SK-N-SH treated with all-trans-retinoic acid at 6 μM for 48 hours (cell line): Measurements from ENCODE around the gene ZNF70.
"Not testable (repeated sequence)": the region's sequence is repeated elsewhere in the genome, so short reads cannot be mapped to it uniquely, and the experiment has no call there.

Source experiments
- ATAC-seq: fragments of 200-7000 bp; cut with Tn5 transposase; 3 replicates; pipeline ENCODE4 v1.9.1; 2020; ENCODE audit warnings: mild to moderate bottlenecking, moderate library complexity
- ARNTL ChIP-seq: fragments of 450-650 bp; formaldehyde crosslinking; IDR thresholded peaks from 2 replicates; pipeline ENCODE4 v1.5.0; 2020; ENCODE audit warnings: low read depth, mild to moderate bottlenecking, moderate library complexity, borderline replicate concordance
- BACH2 ChIP-seq: fragments of 250-450 bp; sonication (Bioruptor Pico); IDR thresholded peaks from 2 replicates; pipeline ENCODE4 v1.9.0; 2021; ENCODE audit warnings: mild to moderate bottlenecking, borderline replicate concordance
- CSDC2 ChIP-seq: fragments of 250-450 bp; sonication (Bioruptor Pico); IDR thresholded peaks from 2 replicates; pipeline ENCODE4 v1.5.0; 2020; ENCODE audit warnings: mild to moderate bottlenecking, moderate library complexity
- ESRRG ChIP-seq: fragments of 250-450 bp; sonication (Bioruptor Pico); IDR thresholded peaks from 2 replicates; pipeline ENCODE4 v1.6.1; 2021; ENCODE audit warnings: mild to moderate bottlenecking
- OSR1 ChIP-seq: fragments of 250-450 bp; sonication (Bioruptor Pico); IDR thresholded peaks from 2 replicates; pipeline ENCODE4 v1.8.0; 2022; ENCODE audit warnings: moderate library complexity, mild to moderate bottlenecking, inconsistent platforms
- PPARA ChIP-seq: fragments of 250-450 bp; sonication (Bioruptor Pico); IDR thresholded peaks from 2 replicates; pipeline ENCODE4 v1.5.0; 2020; ENCODE audit warnings: mild to moderate bottlenecking, borderline replicate concordance
- RARB ChIP-seq: fragments of 250-450 bp; sonication (Bioruptor Pico); IDR thresholded peaks from 2 replicates; pipeline ENCODE4 v1.8.0; 2021; ENCODE audit warnings: mild to moderate bottlenecking, moderate library complexity
- TCF4 ChIP-seq: fragments of 250-450 bp; sonication (Bioruptor Pico); IDR thresholded peaks from 2 replicates; pipeline ENCODE4 v1.8.0; 2021; ENCODE audit warnings: mild to moderate bottlenecking, moderate library complexity, borderline replicate concordance
- TOX ChIP-seq: fragments of 250-450 bp; sonication (Bioruptor Pico); IDR thresholded peaks from 2 replicates; pipeline ENCODE4 v1.8.0; 2021; ENCODE audit warnings: mild to moderate bottlenecking, moderate library complexity, borderline replicate concordance
- ZC3H10 ChIP-seq: fragments of 250-450 bp; sonication (Bioruptor Pico); IDR thresholded peaks from 2 replicates; pipeline ENCODE4 v1.5.1; 2021; ENCODE audit warnings: mild to moderate bottlenecking, moderate library complexity
- ZFP3 ChIP-seq: fragments of 250-450 bp; sonication (Bioruptor Pico); IDR thresholded peaks from 2 replicates; pipeline ENCODE4 v1.5.0; 2020; ENCODE audit warnings: mild to moderate bottlenecking, moderate library complexity
- ZFP30 ChIP-seq: fragments of 450-650 bp; formaldehyde crosslinking; IDR thresholded peaks from 2 replicates; pipeline ENCODE4 v1.5.0; 2022; ENCODE audit warnings: mild to moderate bottlenecking, moderate library complexity
- ZNF565 ChIP-seq: fragments of 450-650 bp; formaldehyde crosslinking; conservative IDR thresholded peaks from 2 replicates; pipeline ENCODE4 v1.5.0; 2020; ENCODE audit warnings: low read depth, mild to moderate bottlenecking, moderate library complexity
- ZNF70 ChIP-seq: fragments of 450-650 bp; formaldehyde crosslinking; IDR thresholded peaks from 2 replicates; pipeline ENCODE4 v1.5.0; 2020; ENCODE audit warnings: mild to moderate bottlenecking, moderate library complexity
- ZNF8 ChIP-seq: fragments of 450-650 bp; formaldehyde crosslinking; IDR thresholded peaks from 2 replicates; pipeline ENCODE4 v1.5.0; 2020; ENCODE audit warnings: mild to moderate bottlenecking, moderate library complexity
- TF ChIP-seq, protein P1 (sequence below): fragments of 250-450 bp; sonication (Bioruptor Pico); IDR thresholded peaks from 2 replicates; pipeline ENCODE4 v1.5.0; 2020; ENCODE audit warnings: mild to moderate bottlenecking, moderate library complexity
- TF ChIP-seq, protein P2 (sequence below): fragments of 250-450 bp; sonication (Bioruptor Pico); IDR thresholded peaks from 2 replicates; pipeline ENCODE4 v1.8.0; 2020; ENCODE audit warnings: mild to moderate bottlenecking, moderate library complexity, borderline replicate concordance
- TF ChIP-seq, protein P3 (sequence below): fragments of 250-450 bp; sonication (Bioruptor Pico); IDR thresholded peaks from 2 replicates; pipeline ENCODE4 v1.5.1; 2021; ENCODE audit warnings: mild to moderate bottlenecking, moderate library complexity
- TF ChIP-seq, protein P4 (sequence below): fragments of 250-450 bp; sonication (Bioruptor Pico); IDR thresholded peaks from 2 replicates; pipeline ENCODE4 v1.5.1; 2020; ENCODE audit warnings: low read depth, mild to moderate bottlenecking, moderate library complexity
- TF ChIP-seq, protein P5 (sequence below): fragments of 250-450 bp; sonication (Bioruptor Pico); IDR thresholded peaks from 2 replicates; pipeline ENCODE4 v1.8.0; 2021; ENCODE audit warnings: low read depth, mild to moderate bottlenecking, moderate library complexity, borderline replicate concordance

Gene ZNF70

DNA sequence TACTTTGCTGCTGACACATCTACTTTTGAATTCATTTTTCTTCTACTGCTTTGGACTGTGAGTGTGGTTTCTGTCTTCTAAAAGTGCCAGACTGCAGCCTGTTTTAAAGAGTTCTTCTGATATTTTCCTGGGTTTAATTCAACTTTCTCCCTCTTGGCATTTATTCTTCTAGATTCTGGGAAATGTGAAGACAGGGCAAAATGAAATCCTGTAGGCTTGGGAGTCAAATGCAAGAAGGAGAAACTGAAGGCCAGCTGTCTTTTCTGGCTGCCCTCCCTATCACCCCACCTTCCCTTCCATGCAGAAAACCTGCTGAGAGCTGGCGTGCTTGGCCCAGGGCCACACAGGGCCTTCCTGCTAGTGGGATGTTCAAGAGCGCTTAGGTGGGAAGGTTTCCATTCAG, 7.6 kb downstream of the ZNF70 start:
- TF ChIP-seq RARB (CRISPR knock-in tag) = no peak
- no peak for TF ChIP-seq ARNTL
- no peak for TF ChIP-seq ZFP3
- no peak for TF ChIP-seq ZFP30
- TF ChIP-seq, protein P1, sequence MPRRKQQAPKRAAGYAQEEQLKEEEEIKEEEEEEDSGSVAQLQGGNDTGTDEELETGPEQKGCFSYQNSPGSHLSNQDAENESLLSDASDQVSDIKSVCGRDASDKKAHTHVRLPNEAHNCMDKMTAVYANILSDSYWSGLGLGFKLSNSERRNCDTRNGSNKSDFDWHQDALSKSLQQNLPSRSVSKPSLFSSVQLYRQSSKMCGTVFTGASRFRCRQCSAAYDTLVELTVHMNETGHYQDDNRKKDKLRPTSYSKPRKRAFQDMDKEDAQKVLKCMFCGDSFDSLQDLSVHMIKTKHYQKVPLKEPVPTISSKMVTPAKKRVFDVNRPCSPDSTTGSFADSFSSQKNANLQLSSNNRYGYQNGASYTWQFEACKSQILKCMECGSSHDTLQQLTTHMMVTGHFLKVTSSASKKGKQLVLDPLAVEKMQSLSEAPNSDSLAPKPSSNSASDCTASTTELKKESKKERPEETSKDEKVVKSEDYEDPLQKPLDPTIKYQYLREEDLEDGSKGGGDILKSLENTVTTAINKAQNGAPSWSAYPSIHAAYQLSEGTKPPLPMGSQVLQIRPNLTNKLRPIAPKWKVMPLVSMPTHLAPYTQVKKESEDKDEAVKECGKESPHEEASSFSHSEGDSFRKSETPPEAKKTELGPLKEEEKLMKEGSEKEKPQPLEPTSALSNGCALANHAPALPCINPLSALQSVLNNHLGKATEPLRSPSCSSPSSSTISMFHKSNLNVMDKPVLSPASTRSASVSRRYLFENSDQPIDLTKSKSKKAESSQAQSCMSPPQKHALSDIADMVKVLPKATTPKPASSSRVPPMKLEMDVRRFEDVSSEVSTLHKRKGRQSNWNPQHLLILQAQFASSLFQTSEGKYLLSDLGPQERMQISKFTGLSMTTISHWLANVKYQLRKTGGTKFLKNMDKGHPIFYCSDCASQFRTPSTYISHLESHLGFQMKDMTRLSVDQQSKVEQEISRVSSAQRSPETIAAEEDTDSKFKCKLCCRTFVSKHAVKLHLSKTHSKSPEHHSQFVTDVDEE (CRISPR knock-in tag) = no peak; the same call in 1 of the 2 replicates
- no peak for TF ChIP-seq ZNF565 (CRISPR knock-in tag)
- TF ChIP-seq ZC3H10 (CRISPR knock-in tag) = no peak
- no peak for ATAC-seq

DNA sequence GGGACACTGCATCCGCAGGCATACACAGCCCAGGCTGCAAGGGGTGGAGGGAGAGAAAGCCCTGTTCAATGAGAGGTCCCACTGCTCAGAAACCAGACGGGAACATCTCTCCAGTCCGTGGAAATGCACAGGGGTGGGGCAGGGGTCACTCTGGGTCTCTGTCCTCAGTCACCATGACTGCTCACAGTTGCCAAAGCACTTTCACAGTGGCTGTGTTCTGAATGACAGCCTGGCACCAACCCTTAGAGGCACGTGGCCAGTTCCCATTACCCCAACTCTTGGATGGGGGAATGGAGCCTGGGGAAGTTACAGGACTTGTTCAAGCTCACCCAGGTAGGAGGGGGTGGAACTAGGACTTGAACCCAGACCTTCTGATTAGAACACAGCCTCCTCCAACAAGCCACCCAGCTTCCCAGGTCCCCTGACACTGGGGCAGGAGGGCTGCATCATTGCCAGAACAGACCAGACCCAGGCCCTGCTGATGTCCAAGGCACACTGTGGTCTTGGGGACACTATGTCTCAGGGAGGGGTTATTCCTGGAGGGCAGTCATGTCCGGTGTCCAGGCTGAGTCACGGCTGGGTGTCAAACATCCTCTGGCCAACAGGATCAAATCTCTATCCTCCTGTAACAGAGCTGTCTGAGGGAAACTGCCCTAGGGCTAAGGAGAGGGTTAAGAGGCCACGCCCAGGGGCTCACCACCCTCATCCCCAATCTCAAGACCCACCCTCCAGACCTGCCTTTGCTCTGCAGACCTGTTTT, 8.2 kb downstream of the ZNF70 start:
- TF ChIP-seq, protein P2, sequence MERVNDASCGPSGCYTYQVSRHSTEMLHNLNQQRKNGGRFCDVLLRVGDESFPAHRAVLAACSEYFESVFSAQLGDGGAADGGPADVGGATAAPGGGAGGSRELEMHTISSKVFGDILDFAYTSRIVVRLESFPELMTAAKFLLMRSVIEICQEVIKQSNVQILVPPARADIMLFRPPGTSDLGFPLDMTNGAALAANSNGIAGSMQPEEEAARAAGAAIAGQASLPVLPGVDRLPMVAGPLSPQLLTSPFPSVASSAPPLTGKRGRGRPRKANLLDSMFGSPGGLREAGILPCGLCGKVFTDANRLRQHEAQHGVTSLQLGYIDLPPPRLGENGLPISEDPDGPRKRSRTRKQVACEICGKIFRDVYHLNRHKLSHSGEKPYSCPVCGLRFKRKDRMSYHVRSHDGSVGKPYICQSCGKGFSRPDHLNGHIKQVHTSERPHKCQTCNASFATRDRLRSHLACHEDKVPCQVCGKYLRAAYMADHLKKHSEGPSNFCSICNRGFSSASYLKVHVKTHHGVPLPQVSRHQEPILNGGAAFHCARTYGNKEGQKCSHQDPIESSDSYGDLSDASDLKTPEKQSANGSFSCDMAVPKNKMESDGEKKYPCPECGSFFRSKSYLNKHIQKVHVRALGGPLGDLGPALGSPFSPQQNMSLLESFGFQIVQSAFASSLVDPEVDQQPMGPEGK (CRISPR knock-in tag) = no peak
- TF ChIP-seq CSDC2 (no peak), ESRRG (CRISPR knock-in tag) (no peak), ZC3H10 (CRISPR knock-in tag) (no peak)
- ATAC-seq = no peak

DNA sequence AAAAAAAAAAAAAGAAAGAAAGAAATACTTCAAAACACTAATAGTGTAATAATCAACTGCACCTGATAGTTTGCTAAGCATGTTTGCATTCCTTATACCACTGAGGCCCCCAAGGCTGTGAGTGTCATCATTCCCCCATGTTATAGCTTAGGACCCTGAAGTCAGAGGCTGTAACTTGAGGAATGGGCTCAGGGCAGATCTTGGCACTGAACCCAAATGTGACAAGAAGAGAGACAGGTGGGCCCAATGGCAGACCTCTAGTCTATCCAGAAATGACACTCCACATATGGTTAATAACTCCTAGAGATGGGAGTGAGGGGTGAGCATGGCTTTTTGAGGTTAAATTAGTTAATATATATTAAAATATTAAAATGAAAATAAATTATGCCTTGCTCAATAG, 13.2 kb downstream of the ZNF70 start:
- TF ChIP-seq ZNF70 (no peak), CSDC2 (no peak), BACH2 (CRISPR knock-in tag) (no peak), TCF4 (no peak), TOX (CRISPR knock-in tag) (no peak), RARB (CRISPR knock-in tag) (no peak), ZC3H10 (CRISPR knock-in tag) (no peak), PPARA (no peak), ZNF8 (CRISPR knock-in tag) (no peak), ARNTL (no peak), OSR1 (no peak), ZFP3 (no peak)
- TF ChIP-seq, protein P3, sequence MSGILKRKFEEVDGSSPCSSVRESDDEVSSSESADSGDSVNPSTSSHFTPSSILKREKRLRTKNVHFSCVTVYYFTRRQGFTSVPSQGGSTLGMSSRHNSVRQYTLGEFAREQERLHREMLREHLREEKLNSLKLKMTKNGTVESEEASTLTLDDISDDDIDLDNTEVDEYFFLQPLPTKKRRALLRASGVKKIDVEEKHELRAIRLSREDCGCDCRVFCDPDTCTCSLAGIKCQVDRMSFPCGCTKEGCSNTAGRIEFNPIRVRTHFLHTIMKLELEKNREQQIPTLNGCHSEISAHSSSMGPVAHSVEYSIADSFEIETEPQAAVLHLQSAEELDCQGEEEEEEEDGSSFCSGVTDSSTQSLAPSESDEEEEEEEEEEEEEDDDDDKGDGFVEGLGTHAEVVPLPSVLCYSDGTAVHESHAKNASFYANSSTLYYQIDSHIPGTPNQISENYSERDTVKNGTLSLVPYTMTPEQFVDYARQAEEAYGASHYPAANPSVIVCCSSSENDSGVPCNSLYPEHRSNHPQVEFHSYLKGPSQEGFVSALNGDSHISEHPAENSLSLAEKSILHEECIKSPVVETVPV = no peak
- TF ChIP-seq, protein P1 (CRISPR knock-in tag) = no peak
- TF ChIP-seq, protein P4, sequence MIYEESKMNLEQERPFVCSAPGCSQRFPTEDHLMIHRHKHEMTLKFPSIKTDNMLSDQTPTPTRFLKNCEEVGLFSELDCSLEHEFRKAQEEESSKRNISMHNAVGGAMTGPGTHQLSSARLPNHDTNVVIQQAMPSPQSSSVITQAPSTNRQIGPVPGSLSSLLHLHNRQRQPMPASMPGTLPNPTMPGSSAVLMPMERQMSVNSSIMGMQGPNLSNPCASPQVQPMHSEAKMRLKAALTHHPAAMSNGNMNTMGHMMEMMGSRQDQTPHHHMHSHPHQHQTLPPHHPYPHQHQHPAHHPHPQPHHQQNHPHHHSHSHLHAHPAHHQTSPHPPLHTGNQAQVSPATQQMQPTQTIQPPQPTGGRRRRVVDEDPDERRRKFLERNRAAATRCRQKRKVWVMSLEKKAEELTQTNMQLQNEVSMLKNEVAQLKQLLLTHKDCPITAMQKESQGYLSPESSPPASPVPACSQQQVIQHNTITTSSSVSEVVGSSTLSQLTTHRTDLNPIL (CRISPR knock-in tag) = no peak
- TF ChIP-seq, protein P5, sequence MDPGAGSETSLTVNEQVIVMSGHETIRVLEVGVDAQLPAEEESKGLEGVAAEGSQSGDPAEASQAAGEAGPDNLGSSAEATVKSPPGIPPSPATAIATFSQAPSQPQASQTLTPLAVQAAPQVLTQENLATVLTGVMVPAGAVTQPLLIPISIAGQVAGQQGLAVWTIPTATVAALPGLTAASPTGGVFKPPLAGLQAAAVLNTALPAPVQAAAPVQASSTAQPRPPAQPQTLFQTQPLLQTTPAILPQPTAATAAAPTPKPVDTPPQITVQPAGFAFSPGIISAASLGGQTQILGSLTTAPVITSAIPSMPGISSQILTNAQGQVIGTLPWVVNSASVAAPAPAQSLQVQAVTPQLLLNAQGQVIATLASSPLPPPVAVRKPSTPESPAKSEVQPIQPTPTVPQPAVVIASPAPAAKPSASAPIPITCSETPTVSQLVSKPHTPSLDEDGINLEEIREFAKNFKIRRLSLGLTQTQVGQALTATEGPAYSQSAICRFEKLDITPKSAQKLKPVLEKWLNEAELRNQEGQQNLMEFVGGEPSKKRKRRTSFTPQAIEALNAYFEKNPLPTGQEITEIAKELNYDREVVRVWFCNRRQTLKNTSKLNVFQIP (CRISPR knock-in tag) = no peak
- TF ChIP-seq, protein P2 (CRISPR knock-in tag) = no peak
- TF ChIP-seq, all 23 proteins: peak for 0
- ATAC-seq = no peak

DNA sequence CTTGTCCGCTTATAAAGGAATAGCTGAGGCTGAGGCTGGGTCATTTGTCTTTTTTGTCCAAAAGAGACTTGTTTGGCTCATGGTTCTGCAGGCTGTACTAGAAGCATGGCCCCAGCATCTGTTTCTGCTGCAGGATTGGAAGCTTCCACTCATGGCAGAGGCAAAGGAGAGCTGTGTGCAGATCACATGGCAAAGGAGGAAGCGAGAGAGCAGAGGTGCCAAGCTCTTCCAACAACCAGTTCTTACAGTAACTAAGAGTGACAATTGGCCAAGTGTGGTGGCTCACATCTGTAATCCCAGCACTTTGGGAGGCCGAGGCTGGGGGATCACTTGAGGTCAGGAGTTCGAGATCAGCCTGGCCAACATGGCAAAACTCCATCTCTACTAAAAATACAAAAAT, 22.8 kb downstream of the ZNF70 start:
- not testable (repeated sequence) for ATAC-seq
